Posterior vena cava (tissue), 2 donors: ENCODE data around the gene AP5B1. TPM values are rescaled to one million over a fixed set of nuclear protein-coding genes. Genes with fewer than 3 reads are reported as not detected.

Experiments used
- DNase-seq: peaks from one replicate; pipeline ENCODE4 v3.0.0-alpha.2; 2020; ENCODE audit warnings: low spot score
- intact Hi-C, 2 donors: fragments of 100-400 bp; cut with DNase I; formaldehyde crosslinking; loops; one replicate each; pipeline versions ENCODE4 v1.14.1 to v1.14.2; 2022 to 2023
- total RNA-seq, 2 donors: library from RNA; stranded (reverse); fragmentation: NEBNext Ultra II Directional; extraction: Animal tissue kit (Norgen Biotek cat#: 25700); gene quantifications; one replicate each; pipeline ENCODE4 v1.2.1, GENCODE V29; 2021
- donor health status: DM: yes; HTN: yes; CAD: no.
- donor health status: DM: yes; HTN: yes; CAD: no.

Gene AP5B1
- total RNA-seq, 2 donors from 2014 or later = 10.7 to 15.3 TPM

- no peak for DNase-seq
- intact Hi-C loops = no loop called here
These were observed 23.2 kb upstream of the AP5B1 start for GRCh38 chr11:65803797-65804492.

- DNase-seq = no peak
- intact Hi-C loops = no loop called here
These were observed 22.1 kb upstream of the AP5B1 start for GRCh38 chr11:65802841-65803240.

- DNase-seq = no peak
- intact Hi-C loops = no loop called here
These were observed 20.6 kb upstream of the AP5B1 start for GRCh38 chr11:65801153-65801987.

GRCh38 chr11:65798882-65799281 is 18.1 kb upstream of the AP5B1 start:
- intact Hi-C loops = no loop called here
- no peak for DNase-seq

GRCh38 chr11:65797711-65798110 is 16.9 kb upstream of the AP5B1 start:
- DNase-seq = no peak
- intact Hi-C loops = no loop called here

DNA sequence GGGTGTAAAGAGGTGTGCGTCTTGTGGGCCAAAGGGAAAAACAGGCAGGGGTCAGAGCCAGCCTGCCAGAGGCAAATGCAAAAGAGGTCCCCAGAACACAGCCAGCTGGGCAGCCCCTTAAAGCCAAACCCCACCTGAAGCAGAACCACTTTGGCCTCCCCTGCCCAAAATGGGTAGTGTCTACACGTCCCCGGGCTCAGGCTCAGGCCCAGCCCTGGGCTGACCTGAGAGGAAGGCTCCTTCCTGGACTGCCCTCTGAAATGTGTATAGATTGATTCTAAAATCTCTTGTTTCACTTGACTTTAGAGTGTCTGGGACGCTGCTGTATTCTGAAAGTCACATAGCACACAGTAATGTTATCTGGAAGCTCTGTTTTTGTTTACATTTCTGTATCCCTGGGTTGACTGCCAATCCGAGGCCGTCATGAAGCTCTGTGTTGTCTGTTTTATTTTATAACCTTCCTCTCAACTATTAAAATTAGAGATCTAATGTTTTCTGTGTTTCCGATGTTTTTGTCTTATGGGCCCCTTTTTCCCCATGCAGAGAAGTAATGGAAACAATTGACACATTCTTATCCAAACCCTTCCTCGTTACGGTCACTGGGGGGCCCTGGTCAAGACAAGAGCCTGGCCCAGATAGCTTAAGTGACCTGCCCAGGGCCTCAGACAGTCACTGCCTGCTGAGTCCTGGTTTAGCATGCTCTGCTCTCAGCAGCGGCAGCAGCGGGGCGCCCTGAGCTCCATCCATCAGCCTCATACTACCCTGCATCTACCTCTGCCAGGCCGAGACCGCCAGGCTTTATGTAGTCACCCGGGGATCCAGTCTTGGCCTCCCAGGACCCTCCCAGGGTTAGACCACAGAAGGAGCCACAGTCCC is 16.2 kb upstream of the AP5B1 start:
- intact Hi-C loops = no loop called here

GRCh38 chr11:65794570-65795510 is 14.1 kb upstream of the AP5B1 start:
- no peak for DNase-seq
- intact Hi-C loops = no loop called here

More for the DNA sequence above, 16.2 kb upstream of the AP5B1 start:
- no peak for DNase-seq

DNA sequence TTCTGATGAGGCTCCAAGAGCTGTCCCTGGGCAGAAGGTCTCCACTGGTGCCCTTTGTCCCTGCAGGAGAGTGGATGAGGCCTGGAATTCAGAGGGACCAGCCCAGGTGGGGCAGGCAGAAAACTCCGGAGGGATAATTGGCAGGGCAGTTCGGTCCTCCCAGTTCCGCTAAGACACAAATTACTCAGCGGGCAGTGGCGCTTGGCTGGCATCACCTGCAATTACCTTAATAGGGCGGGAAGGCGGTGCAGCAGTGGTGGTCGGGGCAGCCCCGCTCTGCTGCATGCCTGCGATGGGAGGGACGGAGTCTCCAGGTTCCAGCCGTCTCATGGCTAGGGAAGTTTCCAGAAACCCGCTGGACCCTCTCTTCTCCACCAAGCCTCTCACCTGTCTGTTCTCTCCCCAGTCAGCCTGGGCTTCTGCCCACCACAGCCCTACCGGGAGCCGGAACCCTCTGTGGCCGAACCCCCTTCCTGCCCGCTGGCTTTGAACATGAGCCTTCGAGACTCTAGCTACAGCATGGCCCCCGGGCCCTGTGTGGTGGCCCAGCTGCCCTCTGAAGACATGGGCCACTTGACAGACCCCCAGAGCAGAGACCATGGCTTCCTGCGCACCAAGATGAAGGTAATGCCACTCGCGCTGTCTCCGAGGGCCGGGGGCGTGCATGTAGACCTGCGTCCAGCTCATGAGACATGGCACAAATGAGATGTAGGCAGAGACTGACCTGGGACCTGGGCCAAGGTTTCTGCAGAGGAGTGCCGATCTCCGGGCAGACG is 13.0 kb upstream of the AP5B1 start:
- intact Hi-C loops = no loop called here
- no peak for DNase-seq

GRCh38 chr11:65793144-65793581 is 12.4 kb upstream of the AP5B1 start:
- intact Hi-C loops = no loop called here
- DNase-seq = no peak

DNA sequence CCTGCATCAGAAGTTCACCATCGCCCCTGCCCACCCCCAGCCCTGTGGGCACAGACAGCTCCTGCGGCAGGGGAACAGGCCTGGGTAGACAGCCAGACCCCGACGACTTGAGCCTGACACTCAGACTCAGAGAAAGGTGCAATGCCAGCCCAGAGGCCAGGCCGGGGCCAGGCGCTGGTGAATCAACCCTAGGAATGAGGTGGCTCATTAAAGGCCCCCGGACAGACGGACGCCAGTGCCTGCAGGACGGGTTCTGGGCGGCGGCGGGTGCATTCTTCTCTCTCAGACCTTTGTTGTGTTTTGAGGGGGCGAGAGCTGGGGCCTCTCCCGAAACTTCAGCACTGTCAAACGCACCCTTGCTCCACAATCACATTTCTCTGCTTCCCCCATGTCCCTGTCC is 11.7 kb upstream of the AP5B1 start:
- DNase-seq = no peak
- intact Hi-C loops = no loop called here

GRCh38 chr11:65791719-65792213 is 11.0 kb upstream of the AP5B1 start:
- intact Hi-C loops = no loop called here
- no peak for DNase-seq

DNA sequence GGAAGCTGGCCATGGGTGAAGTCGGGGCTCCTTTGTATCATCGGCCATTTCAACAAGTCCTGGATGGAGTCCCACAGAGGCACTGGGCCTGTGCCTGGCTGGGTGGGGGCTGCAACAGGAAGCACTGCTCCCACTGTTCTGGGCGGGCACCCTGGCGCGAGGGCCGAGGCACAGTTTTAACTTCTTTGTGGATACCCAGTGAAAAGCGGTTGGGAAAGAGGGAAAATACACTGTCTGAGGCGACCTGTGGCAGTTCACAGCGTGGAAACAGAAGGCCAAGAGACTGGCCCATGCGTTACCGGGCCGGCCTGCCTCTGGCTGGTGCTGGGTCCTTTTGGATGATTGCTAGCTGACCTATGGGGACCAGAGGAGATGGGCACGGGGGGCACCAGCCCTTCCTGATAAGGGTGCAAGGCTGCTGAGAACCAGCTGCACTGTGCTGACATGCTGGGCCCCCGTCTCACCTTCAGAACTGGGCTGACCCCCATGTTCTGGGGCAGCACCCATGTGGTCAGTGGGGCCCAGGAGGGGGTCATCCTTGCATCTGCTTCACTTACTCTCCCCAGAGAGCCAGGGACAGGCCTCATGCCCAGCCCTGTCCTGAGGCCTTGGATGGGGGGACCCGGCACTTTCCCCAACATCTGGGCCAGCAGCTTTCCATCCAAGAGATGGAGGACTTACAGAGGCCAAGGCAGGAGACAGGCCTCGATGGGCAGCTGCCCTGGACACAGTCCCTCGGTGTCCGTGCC is 10.3 kb upstream of the AP5B1 start:
- intact Hi-C loops = no loop called here
- DNase-seq = no peak

DNA sequence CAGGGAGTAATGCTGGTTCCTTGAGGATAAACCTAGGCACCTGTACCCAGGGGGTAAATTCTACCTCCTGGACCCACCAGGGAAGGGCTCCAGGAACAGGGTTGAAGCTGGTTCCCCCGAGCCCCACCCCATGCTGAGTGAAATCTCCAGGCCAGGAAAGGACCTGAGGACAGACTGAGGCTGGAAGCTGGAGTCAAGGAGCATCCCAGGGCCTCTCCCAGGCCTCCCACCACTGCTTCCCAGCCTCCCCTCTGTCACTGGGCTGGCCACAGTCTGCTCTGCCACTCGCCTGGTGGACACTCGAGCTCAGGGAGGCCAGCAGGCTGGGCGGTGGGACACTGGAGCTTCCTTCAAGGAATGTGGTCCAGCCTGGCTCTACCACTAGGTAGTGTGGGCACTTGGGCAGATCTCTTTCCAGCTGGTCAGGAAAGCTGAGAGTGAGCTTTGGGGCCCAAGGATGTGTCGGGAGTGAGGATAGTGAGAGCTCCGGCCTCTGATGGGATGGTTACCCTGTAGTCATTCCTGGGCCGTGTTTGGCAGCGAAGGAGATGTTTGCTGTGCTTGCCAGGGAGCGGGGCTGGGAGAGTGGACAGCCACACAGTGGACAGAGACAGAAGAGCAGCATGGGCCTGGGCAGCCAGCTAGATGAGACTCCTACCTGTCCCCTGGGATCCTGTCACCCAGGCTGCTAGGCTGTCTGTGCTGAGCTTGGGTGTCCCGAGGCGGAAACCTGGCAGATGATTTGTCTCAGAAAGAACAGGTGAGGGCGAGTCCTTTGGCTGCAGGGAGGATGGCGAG is 9.5 kb upstream of the AP5B1 start:
- no peak for DNase-seq
- intact Hi-C loops = no loop called here

DNA sequence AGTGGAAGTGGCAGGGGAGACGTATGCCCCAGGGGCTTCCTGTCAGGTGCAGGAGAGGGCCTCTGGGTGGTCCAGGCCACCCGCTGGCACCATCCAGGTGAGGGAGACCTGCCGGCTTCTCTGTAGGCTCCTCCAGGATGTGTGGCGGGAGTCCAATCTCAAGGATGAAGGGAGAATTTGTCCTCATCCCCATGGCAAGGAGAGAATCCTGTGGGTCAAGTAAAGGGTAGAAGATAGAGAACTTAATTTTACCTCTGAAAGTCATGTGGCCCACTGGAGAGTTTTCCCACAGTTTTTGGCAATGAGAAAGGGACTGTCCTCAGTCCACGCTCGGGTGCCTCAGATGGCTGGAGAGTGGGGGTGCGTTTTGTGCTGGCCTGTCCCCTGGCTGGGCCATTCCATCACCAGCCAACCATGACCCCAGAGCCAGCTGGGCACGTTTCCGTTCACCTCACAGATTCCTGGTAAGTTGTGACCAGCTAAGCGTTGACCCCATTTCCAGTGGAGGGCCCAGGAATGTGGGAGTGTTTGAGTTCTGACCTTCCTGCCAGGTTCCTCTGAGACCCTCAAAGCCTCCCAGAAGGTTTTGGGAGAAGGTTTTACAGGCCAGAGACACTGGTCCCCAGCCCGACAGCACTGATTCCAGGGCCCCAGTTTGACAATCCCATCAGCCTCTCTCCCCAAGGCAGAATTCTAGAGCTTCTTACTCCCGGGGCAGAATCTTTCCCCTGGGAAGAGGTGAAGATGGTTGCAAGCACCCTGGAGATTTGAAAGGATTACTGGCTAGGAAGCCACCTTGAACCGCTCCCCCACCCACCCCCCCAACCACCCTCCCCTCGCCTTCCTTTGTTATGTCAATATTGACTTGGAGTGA is 8.7 kb upstream of the AP5B1 start:
- no peak for DNase-seq
- intact Hi-C loops = no loop called here

GRCh38 chr11:65788821-65789220 is 8.0 kb upstream of the AP5B1 start:
- intact Hi-C loops = no loop called here
- DNase-seq = no peak
